Effector memory CD4-positive, alpha-beta T cell (primary cell): ENCODE results near the gene TIAM2.

Experiments
- DNase-seq, 3 donors: peaks; one replicate each; pipeline ENCODE4 v3.0.0-alpha.2; 2020
- H3K27ac ChIP-seq: 2 replicates; pipeline ENCODE4 v1.7.0; 2013; ENCODE audit warnings: mild to moderate bottlenecking, low read length, moderate library complexity; ENCODE audit not compliant: insufficient read depth, poor library complexity, severe bottlenecking
- H3K27me3 ChIP-seq: replicated peaks from 2 replicates; pipeline ENCODE4 v1.7.0; 2013; ENCODE audit warnings: mild to moderate bottlenecking, low read length; ENCODE audit not compliant: insufficient read depth, control insufficient read depth, poor library complexity, severe bottlenecking
- H3K36me3 ChIP-seq: 2 replicates; pipeline ENCODE4 v1.7.0; 2013; ENCODE audit warnings: mild to moderate bottlenecking, low read length, moderate library complexity; ENCODE audit not compliant: control insufficient read depth, insufficient read depth
- H3K4me1 ChIP-seq: 2 replicates; pipeline ENCODE4 v1.7.0; 2013; ENCODE audit warnings: low read length, mild to moderate bottlenecking; ENCODE audit not compliant: control insufficient read depth, insufficient read depth, poor library complexity, severe bottlenecking
- H3K4me3 ChIP-seq: 2 replicates; pipeline ENCODE4 v1.7.0; 2013; ENCODE audit warnings: low read length, low read depth, mild to moderate bottlenecking; ENCODE audit not compliant: insufficient read depth, poor library complexity, severe bottlenecking
- H3K9me3 ChIP-seq: 2 replicates; pipeline ENCODE4 v1.7.0; 2013; ENCODE audit warnings: mild to moderate bottlenecking, low read length, moderate library complexity; ENCODE audit not compliant: control insufficient read depth

TIAM2 gene

DNA sequence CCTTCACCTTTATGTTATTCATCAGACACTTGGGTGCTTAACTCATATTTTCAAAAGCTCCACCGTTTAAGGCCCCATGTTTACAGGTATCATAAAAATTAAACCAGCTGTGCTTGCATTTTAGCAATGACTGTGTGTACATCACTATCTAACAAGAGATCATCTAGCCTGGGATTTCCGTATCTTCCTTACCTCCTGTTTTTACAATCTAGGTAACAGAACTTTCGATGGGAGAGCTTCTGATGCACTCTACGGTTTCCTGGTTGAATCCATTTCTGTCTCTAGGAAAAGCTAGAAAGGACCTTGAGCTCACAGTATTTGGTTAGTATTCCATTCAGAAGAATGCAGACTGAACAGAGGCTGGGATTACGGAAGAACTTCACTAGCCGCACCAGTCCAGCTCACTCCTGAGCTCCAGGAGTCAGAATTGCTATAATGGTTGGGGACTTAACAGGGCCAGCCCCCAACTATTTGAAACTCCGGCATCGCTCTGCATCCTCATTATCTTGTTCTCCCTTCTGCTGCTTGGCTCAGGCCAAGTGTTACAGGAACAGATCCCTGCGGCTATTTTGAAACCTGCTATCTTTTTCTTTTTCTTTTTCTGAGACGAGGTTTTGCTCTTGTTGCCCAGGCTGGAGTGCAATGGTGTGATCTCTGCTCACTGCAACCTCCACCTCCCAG lies 255.7 kb downstream of the TIAM2 start:
- no peaks in the 10 kb centered on the region for H3K27me3 ChIP-seq
- DNase-seq: no peak
- no peaks in the 10 kb centered on the region for H3K4me1 ChIP-seq
- no peak overlapping the region for H3K4me3 ChIP-seq
- no peak overlapping the region for H3K27ac ChIP-seq
- peaks cover 23% of the 10 kb centered on the region for H3K36me3 ChIP-seq
- no peaks in the 10 kb centered on the region for H3K9me3 ChIP-seq

DNA sequence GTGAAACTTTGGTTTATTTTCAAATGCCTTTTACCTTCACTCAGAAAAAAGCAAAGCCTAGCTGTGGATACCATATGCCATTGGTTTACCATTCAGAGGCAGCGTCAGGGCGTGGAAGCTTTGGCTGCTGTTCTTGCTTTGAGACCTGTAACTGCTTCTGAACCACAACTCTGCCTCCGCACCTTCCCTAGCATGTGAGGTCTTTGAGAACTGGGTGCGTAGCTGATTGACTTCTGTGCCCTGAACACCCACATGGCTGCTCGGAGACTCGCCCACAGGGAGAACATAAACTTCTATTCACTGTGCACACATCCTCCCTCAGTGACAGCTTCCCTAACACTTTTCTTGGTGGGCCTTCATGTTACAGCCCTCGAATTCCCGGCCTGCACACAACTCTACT lies 257.5 kb downstream of the TIAM2 start:
- no peak for DNase-seq
- no peaks in the 10 kb centered on the region for H3K27me3 ChIP-seq
- no peaks in the 10 kb centered on the region for H3K4me1 ChIP-seq
- no peak overlapping the region for H3K27ac ChIP-seq
- H3K36me3 ChIP-seq: peaks cover 38% of the 10 kb centered on the region
- no peaks in the 10 kb centered on the region for H3K9me3 ChIP-seq
- no peak overlapping the region for H3K4me3 ChIP-seq

DNA sequence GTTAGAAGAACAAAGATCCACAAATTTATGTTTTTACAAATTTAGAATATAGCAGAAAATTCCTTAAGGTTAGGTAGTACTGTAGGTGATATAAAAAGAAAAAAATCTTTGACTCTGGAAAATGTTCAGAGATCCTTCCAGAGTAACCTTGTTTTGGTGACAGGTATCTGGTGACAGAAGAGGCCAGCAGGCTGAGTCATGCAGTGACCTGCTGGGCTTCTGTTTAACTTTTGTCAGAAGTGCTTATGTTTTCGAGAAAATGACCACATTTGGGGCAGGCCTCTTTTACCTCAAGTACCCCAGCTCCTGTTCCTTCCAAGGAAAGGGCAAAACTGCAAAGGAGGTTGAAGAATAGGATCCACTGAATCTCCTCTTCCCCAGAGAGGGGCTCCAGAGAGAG lies 258.2 kb downstream of the TIAM2 start:
- no peak overlapping the region for H3K27ac ChIP-seq

DNA sequence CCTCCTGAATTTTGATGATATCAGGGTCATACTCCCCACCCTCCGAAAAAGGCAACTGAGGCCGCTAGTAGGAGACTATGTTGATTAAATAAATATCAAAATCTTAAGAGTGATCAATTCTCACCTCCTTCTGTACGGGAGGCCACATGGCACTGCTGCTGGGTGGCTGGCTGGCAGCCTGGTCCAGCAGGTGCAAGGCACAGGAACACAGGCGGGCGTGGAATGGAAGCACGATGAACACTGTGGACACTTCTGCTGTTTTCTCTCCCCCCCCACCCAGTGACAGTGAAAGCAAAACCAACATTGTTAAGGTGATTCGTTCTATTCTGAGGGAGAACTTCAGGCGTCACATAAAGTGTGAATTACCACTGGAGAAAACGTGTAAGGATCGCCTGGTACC lies 259.0 kb downstream of the TIAM2 start:
- no peak overlapping the region for H3K4me3 ChIP-seq
- peaks cover 49% of the 10 kb centered on the region for H3K36me3 ChIP-seq
- no peak for DNase-seq
- H3K4me1 ChIP-seq: no peaks in the 10 kb centered on the region
- no peak overlapping the region for H3K27ac ChIP-seq
- no peaks in the 10 kb centered on the region for H3K27me3 ChIP-seq
- no peaks in the 10 kb centered on the region for H3K9me3 ChIP-seq

More for the DNA sequence above, 258.2 kb downstream of the TIAM2 start:
- DNase-seq: no peak
- Histone ChIP-seq H3K4me3 (no peak overlapping the region), H3K36me3 (peaks cover 41% of the 10 kb centered on the region), H3K27me3 (no peaks in the 10 kb centered on the region), H3K9me3 (no peaks in the 10 kb centered on the region), H3K4me1 (no peaks in the 10 kb centered on the region)

DNA sequence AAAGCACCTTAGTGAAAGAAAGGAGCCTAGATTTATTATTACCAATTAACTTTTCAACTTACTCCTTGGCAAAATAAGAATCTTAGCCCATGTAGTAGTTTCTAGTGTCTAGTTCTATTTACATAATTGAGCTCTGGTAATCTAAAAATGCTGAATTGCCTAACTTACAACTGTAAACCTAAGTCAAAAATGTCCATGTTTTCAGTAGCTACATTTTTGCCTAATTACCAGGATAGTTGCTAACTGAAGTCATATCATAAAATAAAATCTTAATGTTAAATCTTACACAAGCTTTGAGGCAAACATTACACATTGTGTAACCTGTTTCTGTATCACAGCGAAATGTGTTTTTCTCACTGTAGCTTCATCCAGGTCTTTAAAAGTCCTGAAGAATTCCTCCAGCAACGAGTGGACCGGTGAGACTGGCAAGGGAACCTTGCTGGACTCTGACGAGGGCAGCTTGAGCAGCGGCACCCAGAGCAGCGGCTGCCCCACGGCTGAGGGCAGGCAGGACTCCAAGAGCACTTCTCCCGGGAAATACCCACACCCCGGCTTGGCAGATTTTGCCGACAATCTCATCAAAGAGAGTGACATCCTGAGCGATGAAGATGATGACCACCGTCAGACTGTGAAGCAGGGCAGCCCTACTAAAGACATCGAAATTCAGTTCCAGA lies 261.1 kb downstream of the TIAM2 start:
- H3K4me1 ChIP-seq: no peaks in the 10 kb centered on the region
- H3K27ac ChIP-seq: no peak overlapping the region
- H3K27me3 ChIP-seq: no peaks in the 10 kb centered on the region
- H3K9me3 ChIP-seq: no peaks in the 10 kb centered on the region
- peaks cover 67% of the 10 kb centered on the region for H3K36me3 ChIP-seq
- DNase-seq: no peak
- no peak overlapping the region for H3K4me3 ChIP-seq

DNA sequence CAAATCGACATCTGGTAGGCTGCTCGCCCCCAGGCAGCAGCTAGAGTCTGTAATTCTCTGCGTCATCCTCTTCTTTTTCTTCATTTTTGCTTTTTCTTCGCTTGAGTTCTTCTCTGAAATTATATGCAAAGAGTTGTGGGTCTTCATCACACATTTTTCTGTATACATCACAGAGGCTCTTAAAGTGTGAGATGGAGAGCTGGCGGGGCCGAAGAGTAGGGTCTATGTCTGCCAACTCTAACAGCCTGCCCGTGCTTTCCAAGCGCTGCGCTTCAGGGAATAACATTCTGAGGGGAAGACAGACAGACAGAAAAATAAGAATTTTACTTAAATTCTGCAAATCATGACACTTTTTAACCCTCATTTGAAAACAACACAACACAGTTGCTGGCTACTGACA lies 262.7 kb downstream of the TIAM2 start:
- H3K27me3 ChIP-seq: no peaks in the 10 kb centered on the region
- no peak overlapping the region for H3K27ac ChIP-seq
- DNase-seq: no peak
- H3K4me3 ChIP-seq: no peak overlapping the region
- H3K4me1 ChIP-seq: no peaks in the 10 kb centered on the region
- no peaks in the 10 kb centered on the region for H3K9me3 ChIP-seq
- H3K36me3 ChIP-seq: peaks cover 63% of the 10 kb centered on the region

DNA sequence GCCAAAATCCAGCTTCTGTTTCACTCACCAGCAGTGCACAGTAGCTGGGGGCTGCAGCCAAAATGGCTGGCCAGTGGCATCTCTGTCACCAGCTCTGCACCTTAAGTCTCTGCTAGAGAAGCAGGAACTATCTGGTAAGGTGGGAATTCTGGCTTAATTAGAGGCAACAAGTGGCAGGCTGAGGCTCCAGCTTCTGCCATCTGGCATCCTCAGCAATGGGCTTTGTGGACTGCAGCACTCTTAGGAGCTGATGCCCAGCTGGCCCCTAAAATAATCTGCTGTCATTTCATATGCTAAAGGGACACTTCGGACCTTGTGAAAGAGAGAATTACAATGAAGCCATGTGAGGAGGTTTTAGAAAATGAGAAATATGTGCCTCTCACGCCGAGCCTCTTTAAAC lies 264.1 kb downstream of the TIAM2 start:
- H3K27ac ChIP-seq: no peak overlapping the region
- no peaks in the 10 kb centered on the region for H3K9me3 ChIP-seq
- no peak for DNase-seq
- no peaks in the 10 kb centered on the region for H3K27me3 ChIP-seq
- H3K4me3 ChIP-seq: no peak overlapping the region
- H3K4me1 ChIP-seq: no peaks in the 10 kb centered on the region
- H3K36me3 ChIP-seq: peaks cover 53% of the 10 kb centered on the region

DNA sequence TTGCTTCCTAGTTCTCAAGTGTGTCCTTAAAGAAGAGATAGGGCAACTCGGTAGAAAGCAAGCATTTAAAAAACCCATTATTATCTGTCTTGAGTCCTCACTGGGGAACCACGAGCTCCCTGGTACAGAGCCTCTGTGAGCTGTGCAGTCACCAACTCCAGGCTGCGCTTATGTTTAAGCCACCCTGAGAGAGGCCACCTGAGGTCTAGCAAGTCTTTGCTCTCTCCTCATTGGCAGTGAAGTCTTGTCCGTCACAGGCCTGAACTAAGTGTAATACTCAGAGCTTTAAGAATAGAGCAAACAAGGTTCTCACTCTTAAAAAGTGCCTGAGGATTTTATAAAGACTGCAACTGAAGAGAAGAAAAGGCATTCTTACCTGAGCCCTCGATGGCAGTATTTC lies 264.8 kb downstream of the TIAM2 start:
- H3K9me3 ChIP-seq: no peaks in the 10 kb centered on the region
- no peak overlapping the region for H3K27ac ChIP-seq
- H3K27me3 ChIP-seq: no peaks in the 10 kb centered on the region
- DNase-seq: no peak
- no peaks in the 10 kb centered on the region for H3K4me1 ChIP-seq
- peaks cover 51% of the 10 kb centered on the region for H3K36me3 ChIP-seq
- H3K4me3 ChIP-seq: no peak overlapping the region

DNA sequence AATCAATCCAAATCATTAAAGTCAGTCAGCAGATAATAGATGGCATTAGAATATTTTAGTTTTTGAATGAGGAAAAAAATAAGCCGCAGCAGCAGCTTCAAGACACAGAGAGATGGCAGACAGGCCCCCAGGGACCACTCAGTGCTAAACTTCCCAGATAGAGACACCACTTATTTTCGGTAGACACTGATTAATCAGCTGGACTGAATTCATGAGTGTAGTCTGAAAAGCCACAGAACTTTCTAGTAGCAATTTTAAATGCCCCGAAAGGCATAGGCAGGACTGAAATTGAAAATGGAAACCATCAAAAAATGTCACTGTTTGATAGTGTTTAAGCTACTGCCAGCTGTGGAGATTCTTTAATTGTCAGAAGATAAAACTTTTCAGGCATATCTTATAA lies 265.6 kb downstream of the TIAM2 start:
- H3K4me3 ChIP-seq: no peak overlapping the region
- peaks cover 49% of the 10 kb centered on the region for H3K36me3 ChIP-seq
- H3K27ac ChIP-seq: no peak overlapping the region
- no peak for DNase-seq
- H3K4me1 ChIP-seq: no peaks in the 10 kb centered on the region
- H3K27me3 ChIP-seq: no peaks in the 10 kb centered on the region
- H3K9me3 ChIP-seq: no peaks in the 10 kb centered on the region

DNA sequence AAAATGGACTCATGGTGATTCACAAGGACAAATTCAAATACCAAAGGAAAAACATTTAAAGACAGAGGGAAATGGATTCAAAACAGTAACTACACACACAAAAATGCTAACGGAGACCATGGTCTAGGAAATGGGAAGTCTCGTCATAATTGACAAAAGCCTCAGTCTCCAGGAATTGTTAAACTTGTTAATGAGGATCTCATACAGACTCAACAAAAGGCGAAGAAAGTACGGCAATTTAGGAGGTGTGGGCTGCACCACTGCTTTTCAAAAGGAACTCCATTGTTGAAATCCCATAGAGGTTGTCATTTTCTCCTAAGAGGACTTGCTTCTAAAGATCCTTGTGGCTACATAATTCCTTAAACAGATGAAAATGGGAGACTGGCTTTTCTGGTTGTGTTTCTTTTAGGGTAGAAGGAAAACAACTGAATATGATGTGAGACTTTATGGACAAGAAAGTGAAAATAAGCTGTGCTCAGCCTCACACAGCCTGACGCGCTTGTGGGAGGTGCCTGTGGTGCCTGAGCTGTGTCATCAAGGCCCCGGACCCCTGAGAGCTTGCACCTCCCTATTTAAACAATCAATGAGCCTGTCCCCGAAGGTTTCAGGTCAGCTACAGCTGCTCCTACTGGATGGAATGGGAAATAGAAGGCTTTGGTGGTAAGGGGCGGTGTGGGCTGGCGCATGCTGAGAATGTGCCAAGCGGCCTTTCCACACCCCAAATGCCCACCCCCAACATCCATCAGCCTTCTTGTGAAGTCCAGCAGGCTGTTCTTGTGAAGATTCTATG lies 266.2 kb downstream of the TIAM2 start:
- no peak overlapping the region for H3K27ac ChIP-seq
- H3K4me3 ChIP-seq: no peak overlapping the region
- H3K4me1 ChIP-seq: no peaks in the 10 kb centered on the region
- DNase-seq: no peak
- no peaks in the 10 kb centered on the region for H3K9me3 ChIP-seq
- H3K27me3 ChIP-seq: no peaks in the 10 kb centered on the region
- peaks cover 46% of the 10 kb centered on the region for H3K36me3 ChIP-seq
